LNCaP clone FGC (cell line): Measurements from ENCODE around the gene OR1S1.

Experiments
- DNase-seq: peaks from one replicate; pipeline ENCODE4 v3.0.0-alpha.2; 2011; ENCODE audit warnings: low read depth
- H3K4me3 ChIP-seq: 2 replicates; pipeline ENCODE4 v1.5.1; 2011; ENCODE audit warnings: mild to moderate bottlenecking, low read depth, low read length, control low read depth
- TF ChIP-seq, protein P1 (sequence below): IDR thresholded peaks from 2 replicates; pipeline ENCODE4 v1.5.1; 2012; ENCODE audit warnings: mild to moderate bottlenecking; ENCODE audit not compliant: control insufficient read depth, insufficient read depth; ENCODE audit errors: extremely low read depth

OR1S1 gene

DNA sequence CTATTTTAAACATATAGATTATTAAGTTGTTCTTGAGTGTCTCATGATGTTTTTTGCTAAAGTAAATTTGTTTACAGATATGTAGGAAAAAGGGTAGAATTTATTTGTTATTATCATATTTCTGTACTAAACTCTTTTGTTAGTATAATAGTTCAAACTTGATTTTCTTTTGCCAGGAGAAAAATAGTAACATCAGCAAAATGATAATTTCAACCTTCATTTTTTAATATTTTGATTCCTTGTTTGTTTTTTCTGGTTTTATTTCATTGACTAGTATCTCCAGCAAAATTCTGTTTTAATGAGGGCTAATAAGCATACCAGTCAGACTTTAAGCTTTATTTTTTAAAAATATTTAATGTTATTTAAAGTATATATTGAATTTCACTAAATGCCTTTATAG lies 4.0 kb downstream of the OR1S1 start:
- TF ChIP-seq, protein P1, sequence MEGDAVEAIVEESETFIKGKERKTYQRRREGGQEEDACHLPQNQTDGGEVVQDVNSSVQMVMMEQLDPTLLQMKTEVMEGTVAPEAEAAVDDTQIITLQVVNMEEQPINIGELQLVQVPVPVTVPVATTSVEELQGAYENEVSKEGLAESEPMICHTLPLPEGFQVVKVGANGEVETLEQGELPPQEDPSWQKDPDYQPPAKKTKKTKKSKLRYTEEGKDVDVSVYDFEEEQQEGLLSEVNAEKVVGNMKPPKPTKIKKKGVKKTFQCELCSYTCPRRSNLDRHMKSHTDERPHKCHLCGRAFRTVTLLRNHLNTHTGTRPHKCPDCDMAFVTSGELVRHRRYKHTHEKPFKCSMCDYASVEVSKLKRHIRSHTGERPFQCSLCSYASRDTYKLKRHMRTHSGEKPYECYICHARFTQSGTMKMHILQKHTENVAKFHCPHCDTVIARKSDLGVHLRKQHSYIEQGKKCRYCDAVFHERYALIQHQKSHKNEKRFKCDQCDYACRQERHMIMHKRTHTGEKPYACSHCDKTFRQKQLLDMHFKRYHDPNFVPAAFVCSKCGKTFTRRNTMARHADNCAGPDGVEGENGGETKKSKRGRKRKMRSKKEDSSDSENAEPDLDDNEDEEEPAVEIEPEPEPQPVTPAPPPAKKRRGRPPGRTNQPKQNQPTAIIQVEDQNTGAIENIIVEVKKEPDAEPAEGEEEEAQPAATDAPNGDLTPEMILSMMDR: no peak
- DNase-seq: no peak
- no peak overlapping the region for H3K4me3 ChIP-seq

DNA sequence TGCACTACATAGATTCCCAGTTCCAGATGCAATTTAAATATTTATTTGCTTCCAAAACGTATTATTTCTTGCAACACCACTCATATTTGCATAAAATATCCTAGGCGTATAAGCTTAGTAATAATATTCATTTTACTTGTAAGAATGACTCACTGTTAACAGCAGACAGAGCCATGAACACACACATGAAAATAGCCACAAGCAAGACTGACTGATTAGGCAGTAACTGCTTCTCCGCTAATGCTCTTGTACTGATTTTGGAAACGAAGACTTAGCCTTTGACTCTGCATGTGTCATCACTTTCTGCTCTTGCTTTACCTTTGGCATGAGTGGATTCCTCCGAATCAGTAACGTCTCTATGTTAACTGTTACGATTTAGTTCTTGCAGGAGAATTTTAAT lies 10.2 kb downstream of the OR1S1 start:
- TF ChIP-seq, protein P1: no peak
- no peak for DNase-seq
- no peak overlapping the region for H3K4me3 ChIP-seq

DNA sequence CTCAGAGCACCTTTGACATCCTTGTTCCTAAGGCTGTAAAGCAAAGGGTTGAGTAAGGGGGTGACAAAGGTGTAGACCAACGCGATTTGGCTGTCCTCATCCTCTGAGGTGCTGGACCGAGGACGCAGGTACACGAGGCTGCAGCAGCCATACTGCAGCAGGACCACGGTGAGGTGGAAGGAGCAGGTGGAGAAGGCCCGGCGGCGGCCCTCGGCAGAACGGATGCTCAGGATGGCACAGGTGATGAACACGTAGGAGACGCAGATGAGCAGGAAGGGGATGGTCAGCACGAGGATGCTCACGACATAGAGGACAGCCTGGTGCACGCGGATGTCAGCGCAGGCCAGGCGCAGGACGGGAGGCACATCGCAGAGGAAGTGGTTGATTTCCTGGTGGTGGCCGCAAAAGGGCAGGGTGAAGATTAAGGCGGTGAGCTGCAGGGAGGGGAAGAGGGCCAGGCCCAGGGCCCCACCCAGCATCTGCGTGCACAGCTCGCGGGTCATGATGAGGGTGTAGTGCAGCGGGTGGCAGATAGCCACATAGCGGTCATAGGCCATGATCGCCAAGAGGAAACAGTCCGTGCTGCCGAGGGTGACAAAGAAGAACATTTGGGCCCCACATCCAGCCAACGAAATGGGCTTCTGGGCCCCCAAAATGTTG lies 15.6 kb downstream of the OR1S1 start:
- TF ChIP-seq, protein P1: no peak

DNA sequence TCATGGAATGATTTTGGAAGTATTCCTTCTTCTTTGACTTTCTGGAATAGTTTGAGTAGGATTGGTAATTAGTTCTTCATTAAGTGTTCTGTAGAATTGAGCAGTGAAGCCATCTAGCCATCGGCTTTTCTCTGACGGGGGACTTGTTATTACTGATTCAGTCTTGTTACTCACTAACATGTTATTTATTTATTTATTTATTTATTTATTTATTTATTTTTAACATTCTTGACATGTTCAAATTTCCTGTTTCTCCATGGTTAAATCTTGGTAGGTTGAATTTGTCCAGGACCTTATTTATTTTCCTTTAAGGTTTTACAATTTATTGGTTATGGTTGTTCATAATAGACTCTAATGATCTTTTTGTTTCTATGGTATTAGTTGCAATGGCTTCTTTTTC lies 31.4 kb downstream of the OR1S1 start:
- TF ChIP-seq, protein P1: no peak
- no peak overlapping the region for H3K4me3 ChIP-seq
- DNase-seq: no peak

More for the DNA sequence above, 15.6 kb downstream of the OR1S1 start:
- H3K4me3 ChIP-seq: no peak overlapping the region
- DNase-seq: no peak

DNA sequence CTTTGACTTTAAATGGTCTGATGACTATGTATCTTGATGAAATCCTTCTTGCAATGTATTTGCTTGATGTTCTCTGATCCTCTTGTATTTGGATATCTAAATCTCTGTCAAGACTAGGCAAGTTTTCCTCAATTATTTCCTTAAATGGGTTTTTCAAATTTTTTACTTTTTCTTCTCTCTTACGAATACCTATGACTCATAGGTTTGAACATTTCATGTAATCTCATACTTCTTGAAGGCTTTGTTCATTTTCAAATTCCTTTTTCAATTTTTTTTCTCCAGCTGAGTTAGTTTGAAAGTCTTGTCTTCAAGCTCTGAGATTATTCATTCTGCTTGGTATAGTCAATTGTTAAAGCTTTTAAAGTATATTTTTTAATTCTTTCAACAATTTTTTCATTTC lies 42.4 kb downstream of the OR1S1 start:
- DNase-seq: no peak
- TF ChIP-seq, protein P1: no peak
- H3K4me3 ChIP-seq: no peak overlapping the region

DNA sequence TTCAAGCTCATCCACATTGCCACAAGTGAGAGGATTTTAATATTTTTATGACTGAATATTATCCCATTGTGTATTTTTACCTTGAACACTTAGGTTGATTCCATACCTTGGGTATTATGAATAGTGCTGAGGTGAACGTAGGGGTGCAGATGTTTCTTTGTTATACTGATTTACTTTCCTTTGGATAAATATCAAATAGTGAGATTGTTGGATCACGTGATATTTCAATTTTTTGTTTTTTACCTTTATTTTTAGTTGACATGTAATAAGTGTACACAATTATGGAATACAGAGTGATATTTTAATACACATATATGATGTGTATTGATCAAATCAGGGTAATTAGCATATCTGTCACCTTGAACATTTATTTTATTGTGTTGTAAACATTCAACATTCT lies 47.5 kb downstream of the OR1S1 start:
- no peak overlapping the region for H3K4me3 ChIP-seq
- no peak for DNase-seq
- TF ChIP-seq, protein P1: no peak
